Upper lobe of left lung (tissue), 4 donors: ENCODE measurements around the gene CCL28.

Experiments used
- EP300 ChIP-seq, 4 donors: sonication (generic); formaldehyde crosslinking; IDR thresholded peaks; one replicate each; pipeline ENCODE4 v1.5.1; 2017; ENCODE audit warnings: antibody characterized with exemption in 4 of 4, control low read depth in 2 of 4
- POLR2A ChIP-seq, 4 donors: fragments of 450-650 bp; IDR thresholded peaks; one replicate each; pipeline ENCODE4 v1.5.1; 2016 to 2017; ENCODE audit warnings: antibody characterized with exemption in 4 of 4, mild to moderate bottlenecking in 2 of 4
- POLR2AphosphoS5 ChIP-seq, 2 donors: sonication (generic); formaldehyde crosslinking; IDR thresholded peaks; one replicate each; pipeline ENCODE4 v1.5.1; 2017; ENCODE audit warnings: antibody characterized with exemption in 2 of 2
- TF ChIP-seq, protein P1 (sequence below), 6 experiments: fragments of 450-650 bp in 4 of 6; fragments of 200-600 bp in 2 of 6; sonication (generic) in 2 of 6; IDR thresholded peaks; one replicate each; pipeline ENCODE4 v1.5.1; 2016 to 2019; ENCODE audit warnings: antibody characterized with exemption in 6 of 6

DNA sequence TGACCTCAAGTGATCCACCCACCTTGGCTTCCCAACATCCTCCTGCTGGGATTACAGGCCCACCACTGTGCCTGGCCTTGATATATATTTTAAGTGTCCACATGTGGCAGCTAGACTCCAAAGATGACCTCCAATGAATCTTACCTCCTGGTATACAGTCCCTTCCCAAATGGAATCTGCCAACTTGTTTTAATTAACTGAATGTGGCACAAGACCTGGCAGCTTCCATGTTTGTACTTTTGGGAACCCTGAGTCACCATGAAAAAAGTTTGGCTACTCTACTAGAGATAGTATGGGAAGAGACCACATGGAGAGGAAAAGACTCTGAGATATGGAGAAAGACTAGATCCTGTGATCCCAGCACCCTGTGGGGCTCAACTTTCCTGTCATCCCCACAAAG is 42.5 kb downstream of the CCL28 start:
- TF ChIP-seq, protein P1, sequence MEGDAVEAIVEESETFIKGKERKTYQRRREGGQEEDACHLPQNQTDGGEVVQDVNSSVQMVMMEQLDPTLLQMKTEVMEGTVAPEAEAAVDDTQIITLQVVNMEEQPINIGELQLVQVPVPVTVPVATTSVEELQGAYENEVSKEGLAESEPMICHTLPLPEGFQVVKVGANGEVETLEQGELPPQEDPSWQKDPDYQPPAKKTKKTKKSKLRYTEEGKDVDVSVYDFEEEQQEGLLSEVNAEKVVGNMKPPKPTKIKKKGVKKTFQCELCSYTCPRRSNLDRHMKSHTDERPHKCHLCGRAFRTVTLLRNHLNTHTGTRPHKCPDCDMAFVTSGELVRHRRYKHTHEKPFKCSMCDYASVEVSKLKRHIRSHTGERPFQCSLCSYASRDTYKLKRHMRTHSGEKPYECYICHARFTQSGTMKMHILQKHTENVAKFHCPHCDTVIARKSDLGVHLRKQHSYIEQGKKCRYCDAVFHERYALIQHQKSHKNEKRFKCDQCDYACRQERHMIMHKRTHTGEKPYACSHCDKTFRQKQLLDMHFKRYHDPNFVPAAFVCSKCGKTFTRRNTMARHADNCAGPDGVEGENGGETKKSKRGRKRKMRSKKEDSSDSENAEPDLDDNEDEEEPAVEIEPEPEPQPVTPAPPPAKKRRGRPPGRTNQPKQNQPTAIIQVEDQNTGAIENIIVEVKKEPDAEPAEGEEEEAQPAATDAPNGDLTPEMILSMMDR (IDR thresholded peaks at IDR 0.05), result no peak
- TF ChIP-seq POLR2AphosphoS5 (IDR thresholded peaks at IDR 0.05) (no peak), EP300 (IDR thresholded peaks at IDR 0.05) (no peak), POLR2A (IDR thresholded peaks at IDR 0.05) (no peak)
